Measurements from ENCODE around the gene YBEY. TPM values are rescaled to one million over a fixed set of nuclear protein-coding genes. Genes with fewer than 3 reads are reported as not detected.

The YBEY gene
- total RNA-seq, 1 experiment from 2014 or later, result 18.8 TPM

DNA sequence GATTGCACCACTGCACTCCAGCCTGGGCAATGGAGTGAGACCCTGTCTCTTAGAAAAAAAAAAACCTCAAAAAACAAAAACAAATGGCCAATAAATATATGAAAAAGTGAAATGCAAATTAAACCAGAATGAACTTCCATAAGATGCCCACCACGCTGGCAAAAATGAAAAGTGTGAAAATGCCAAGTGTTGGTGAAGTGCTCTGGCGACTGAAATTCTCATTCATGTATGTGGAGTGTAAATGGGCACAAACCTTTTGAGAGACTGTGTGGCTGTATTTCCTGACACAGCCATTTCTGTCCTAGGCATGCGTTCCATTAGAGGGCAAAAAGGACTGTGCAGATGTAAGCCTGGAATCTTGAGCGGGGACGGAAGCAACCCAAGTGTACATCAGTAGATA is 18.3 kb downstream of the YBEY start:
- TF ChIP-seq EZH2 (IDR thresholded peaks at IDR 0.05; ENCODE audit: borderline replicate concordance, low read depth, low read length, poor library complexity, severe bottlenecking), result no peak
- TF ChIP-seq, protein P1, sequence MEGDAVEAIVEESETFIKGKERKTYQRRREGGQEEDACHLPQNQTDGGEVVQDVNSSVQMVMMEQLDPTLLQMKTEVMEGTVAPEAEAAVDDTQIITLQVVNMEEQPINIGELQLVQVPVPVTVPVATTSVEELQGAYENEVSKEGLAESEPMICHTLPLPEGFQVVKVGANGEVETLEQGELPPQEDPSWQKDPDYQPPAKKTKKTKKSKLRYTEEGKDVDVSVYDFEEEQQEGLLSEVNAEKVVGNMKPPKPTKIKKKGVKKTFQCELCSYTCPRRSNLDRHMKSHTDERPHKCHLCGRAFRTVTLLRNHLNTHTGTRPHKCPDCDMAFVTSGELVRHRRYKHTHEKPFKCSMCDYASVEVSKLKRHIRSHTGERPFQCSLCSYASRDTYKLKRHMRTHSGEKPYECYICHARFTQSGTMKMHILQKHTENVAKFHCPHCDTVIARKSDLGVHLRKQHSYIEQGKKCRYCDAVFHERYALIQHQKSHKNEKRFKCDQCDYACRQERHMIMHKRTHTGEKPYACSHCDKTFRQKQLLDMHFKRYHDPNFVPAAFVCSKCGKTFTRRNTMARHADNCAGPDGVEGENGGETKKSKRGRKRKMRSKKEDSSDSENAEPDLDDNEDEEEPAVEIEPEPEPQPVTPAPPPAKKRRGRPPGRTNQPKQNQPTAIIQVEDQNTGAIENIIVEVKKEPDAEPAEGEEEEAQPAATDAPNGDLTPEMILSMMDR (conservative IDR thresholded peaks at IDR 0.05; ENCODE audit: low read depth, low read length), result no peak
- Histone ChIP-seq H3K4me3 (ENCODE audit: low read depth, low read length, poor library complexity, severe bottlenecking) (no peak overlapping the region), H3K27me3 (replicated peaks; ENCODE audit: insufficient read depth, low read depth, low read length, poor library complexity) (no peaks in the 10 kb centered on the region), H3K27ac (ENCODE audit: low read depth, low read length, poor library complexity, severe bottlenecking) (no peak overlapping the region), H3K36me3 (ENCODE audit: insufficient read depth, low read length, poor library complexity, severe bottlenecking) (peaks cover 63% of the 10 kb centered on the region), H3K4me1 (ENCODE audit: insufficient read depth, low read length, poor library complexity, severe bottlenecking) (no peaks in the 10 kb centered on the region), H3K9me3 (ENCODE audit: low read depth, low read length, poor library complexity, severe bottlenecking) (no peaks in the 10 kb centered on the region)
- no peak for DNase-seq (ENCODE audit: low spot score)
- intact Hi-C loops (cut with micrococcal nuclease; ENCODE audit: unreplicated experiment), result no loop called here
- ChIA-PET POLR2A (ENCODE audit: low non-redundant PET) (no interaction called here), CTCF (no interaction called here)
- BruUV-seq (replicated peaks), result no TSS peak

DNA sequence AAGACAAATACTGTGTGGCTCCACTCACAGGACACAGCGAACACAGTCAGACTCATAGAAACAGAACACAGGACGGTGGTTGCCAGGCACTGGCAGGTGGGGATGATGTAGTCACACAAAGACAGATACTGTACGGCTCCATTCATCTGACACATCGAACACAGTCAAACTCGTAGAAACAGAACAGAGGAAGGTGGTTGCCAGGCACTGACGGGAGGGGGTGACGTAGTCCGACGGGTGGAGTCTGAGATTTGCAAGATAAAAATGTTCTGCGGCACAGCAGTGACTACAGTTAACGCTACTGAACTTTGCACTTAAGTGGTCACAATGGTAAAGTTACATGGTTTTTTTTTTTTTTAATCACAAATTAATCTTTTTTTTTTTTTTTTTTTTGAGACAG is 18.8 kb downstream of the YBEY start:
- CTCF ChIA-PET, result no interaction called here
- peaks cover 61% of the 10 kb centered on the region for H3K36me3 ChIP-seq (ENCODE audit: insufficient read depth, low read length, poor library complexity, severe bottlenecking)
- no peaks in the 10 kb centered on the region for H3K9me3 ChIP-seq (ENCODE audit: low read depth, low read length, poor library complexity, severe bottlenecking)
- intact Hi-C loops (cut with micrococcal nuclease; ENCODE audit: unreplicated experiment), result no loop called here
- no peaks in the 10 kb centered on the region for H3K4me1 ChIP-seq (ENCODE audit: insufficient read depth, low read length, poor library complexity, severe bottlenecking)
- BruUV-seq (replicated peaks), result no TSS peak
- POLR2A ChIA-PET (ENCODE audit: low non-redundant PET), result no interaction called here
- no peak for DNase-seq (ENCODE audit: low spot score)
- no peak overlapping the region for H3K27ac ChIP-seq (ENCODE audit: low read depth, low read length, poor library complexity, severe bottlenecking)
- H3K27me3 ChIP-seq (replicated peaks; ENCODE audit: insufficient read depth, low read depth, low read length, poor library complexity), result no peaks in the 10 kb centered on the region
- H3K4me3 ChIP-seq (ENCODE audit: low read depth, low read length, poor library complexity, severe bottlenecking), result no peak overlapping the region
- TF ChIP-seq, protein P1 (conservative IDR thresholded peaks at IDR 0.05; ENCODE audit: low read depth, low read length), result no peak
- no peak for TF ChIP-seq EZH2 (IDR thresholded peaks at IDR 0.05; ENCODE audit: borderline replicate concordance, low read depth, low read length, poor library complexity, severe bottlenecking)

DNA sequence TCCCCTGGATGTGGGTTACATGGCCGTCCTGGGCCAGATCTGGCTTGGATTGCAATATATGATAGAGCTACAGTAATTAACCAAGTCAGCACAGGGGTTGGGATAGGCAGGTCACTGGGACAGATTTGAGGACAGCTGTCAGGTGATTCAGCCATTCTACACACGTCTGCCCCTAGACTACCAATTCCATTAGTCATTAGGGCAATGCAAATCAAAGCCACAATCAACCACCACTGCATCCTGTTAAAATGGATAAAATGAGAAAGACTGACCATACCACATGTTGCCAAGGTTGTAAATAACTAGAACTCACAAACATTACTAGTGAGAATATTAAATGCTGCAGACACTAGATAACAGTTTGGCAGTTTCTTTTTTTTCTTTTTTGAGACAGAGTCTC is 21.5 kb downstream of the YBEY start:
- H3K4me1 ChIP-seq (ENCODE audit: insufficient read depth, low read length, poor library complexity, severe bottlenecking), result no peaks in the 10 kb centered on the region
- H3K9me3 ChIP-seq (ENCODE audit: low read depth, low read length, poor library complexity, severe bottlenecking), result no peaks in the 10 kb centered on the region
- DNase-seq (ENCODE audit: low spot score), result no peak
- intact Hi-C loops (cut with micrococcal nuclease; ENCODE audit: unreplicated experiment), result no loop called here
- CTCF ChIA-PET, result no interaction called here
- no TSS peak for BruUV-seq (replicated peaks)
- no peak overlapping the region for H3K4me3 ChIP-seq (ENCODE audit: low read depth, low read length, poor library complexity, severe bottlenecking)
- peaks cover 51% of the 10 kb centered on the region for H3K36me3 ChIP-seq (ENCODE audit: insufficient read depth, low read length, poor library complexity, severe bottlenecking)
- H3K27me3 ChIP-seq (replicated peaks; ENCODE audit: insufficient read depth, low read depth, low read length, poor library complexity), result no peaks in the 10 kb centered on the region
- TF ChIP-seq, protein P1 (conservative IDR thresholded peaks at IDR 0.05; ENCODE audit: low read depth, low read length), result no peak
- no peak for TF ChIP-seq EZH2 (IDR thresholded peaks at IDR 0.05; ENCODE audit: borderline replicate concordance, low read depth, low read length, poor library complexity, severe bottlenecking)
- no peak overlapping the region for H3K27ac ChIP-seq (ENCODE audit: low read depth, low read length, poor library complexity, severe bottlenecking)
- POLR2A ChIA-PET (ENCODE audit: low non-redundant PET), result no interaction called here
